Esophagus muscularis mucosa (tissue), 4 donors: Measurements from ENCODE around the gene ACAD11. TPM values are rescaled to one million over a fixed set of nuclear protein-coding genes. Genes with fewer than 3 reads are reported as not detected.

Experiments used
- DNase-seq: peaks from one replicate; pipeline ENCODE4 v3.0.0-alpha.2; 2017; ENCODE audit errors: extremely low spot score
- H3K27ac ChIP-seq, 4 donors: fragments of 200-600 bp; sonication (generic); replicated peaks in 1 of 4; 1 replicate in 3 of 4; 2 replicates in 1 of 4; pipeline ENCODE4 v1.5.1; 2016 to 2019; ENCODE audit warnings: mild to moderate bottlenecking in 1 of 4
- H3K27me3 ChIP-seq, 4 donors: fragments of 200-600 bp; sonication (generic); one replicate each; pipeline versions ENCODE4 v1.5.1 to v1.6.0; 2016 to 2019
- H3K36me3 ChIP-seq, 4 donors: fragments of 200-600 bp; sonication (generic); one replicate each; pipeline ENCODE4 v1.5.1; 2016 to 2019
- H3K4me1 ChIP-seq, 4 donors: fragments of 200-600 bp; sonication (generic); one replicate each; pipeline ENCODE4 v1.5.1; 2016 to 2019
- H3K4me3 ChIP-seq, 4 donors: fragments of 200-600 bp; sonication (generic); 1 replicate in 2 of 4; 2 replicates in 2 of 4; pipeline ENCODE4 v1.5.1; 2016 to 2019; ENCODE audit warnings: mild to moderate bottlenecking in 4 of 4, moderate library complexity in 1 of 4
- H3K9me3 ChIP-seq, 4 donors: fragments of 200-600 bp; sonication (generic); 1 replicate in 3 of 4; 2 replicates in 1 of 4; pipeline ENCODE4 v1.5.1; 2016 to 2019
- EP300 ChIP-seq: sonication (generic); formaldehyde crosslinking; IDR thresholded peaks from one replicate; pipeline ENCODE4 v1.6.1; 2017; ENCODE audit warnings: antibody characterized with exemption
- POLR2A ChIP-seq: fragments of 450-650 bp; IDR thresholded peaks from one replicate; pipeline ENCODE4 v1.6.1; 2017; ENCODE audit warnings: antibody characterized with exemption, moderate library complexity, mild to moderate bottlenecking, low read depth
- POLR2AphosphoS5 ChIP-seq, 2 donors: sonication (generic); formaldehyde crosslinking; IDR thresholded peaks; one replicate each; pipeline ENCODE4 v1.6.1; 2017; ENCODE audit warnings: antibody characterized with exemption in 2 of 2
- WGBS: methylation state at CpG from one replicate; pipeline ENCODE4 v1.1.5; 2018; 5-methylcytosine and 5-hydroxymethylcytosine counted together
- intact Hi-C: fragments of 100-400 bp; cut with DNase I; formaldehyde crosslinking; loops from one replicate; pipeline ENCODE4 v1.15.1; 2023
- total RNA-seq, 4 donors: library from RNA; depleted of rRNA; stranded (reverse); fragments of >200 nt; gene quantifications; one replicate each; pipeline versions ENCODE4 v1.1.0 to v1.2.1, GENCODE V29; 2016
- TF ChIP-seq, protein P1 (sequence below), 3 experiments: fragments of 200-600 bp in 2 of 3; fragments of 450-650 bp in 1 of 3; sonication (generic) in 2 of 3; IDR thresholded peaks; one replicate each; pipeline ENCODE4 v1.5.1; 2017 to 2019; ENCODE audit warnings: antibody characterized with exemption in 3 of 3, mild to moderate bottlenecking in 2 of 3, moderate library complexity in 1 of 3

ACAD11 gene
- total RNA-seq, 4 donors from 2014 or later = 14.1 to 26.6 (median 17.2) TPM

DNA sequence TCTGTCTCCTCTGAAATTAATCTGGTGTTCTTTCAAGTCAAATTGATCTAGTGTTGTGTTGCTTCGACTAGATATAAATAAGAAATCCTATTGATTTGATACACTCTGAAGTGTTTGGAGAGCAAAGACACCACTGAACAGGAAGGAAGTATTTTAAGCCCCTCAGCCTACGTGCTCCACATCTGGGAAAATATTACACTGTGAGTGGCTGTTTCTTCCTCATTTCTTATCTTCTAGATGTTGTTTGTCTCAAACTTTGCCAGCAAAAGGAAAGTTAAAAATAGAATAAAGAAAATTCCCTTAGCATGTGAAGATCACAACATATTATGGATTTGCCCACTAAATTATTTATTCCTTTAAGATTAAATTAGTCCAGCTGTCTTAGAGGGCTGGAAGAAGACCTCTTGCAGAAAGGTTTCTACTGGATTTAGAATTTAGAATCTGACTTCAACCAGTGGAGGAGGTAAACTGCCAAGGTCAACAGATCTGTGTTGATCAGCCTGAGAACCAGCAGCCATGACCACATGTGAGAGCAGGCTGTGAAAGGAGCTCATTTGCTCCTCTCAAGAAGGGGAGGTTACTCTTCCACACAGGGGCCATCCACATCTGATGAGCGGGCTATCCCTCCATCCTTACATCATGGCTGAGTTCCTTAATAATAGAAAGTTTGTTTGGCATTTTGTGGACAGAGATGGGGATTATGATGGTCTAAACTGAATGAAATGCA lies 108.9 kb downstream of the ACAD11 start:
- Histone ChIP-seq H3K9me3 (no peaks in the 10 kb centered on the region), H3K4me3 (no peak overlapping the region), H3K4me1 (peaks cover 6 to 14% (median 12%) of the 10 kb centered on the region in 4 donors), H3K27ac (no peak overlapping the region), H3K36me3 (no peaks in the 10 kb centered on the region), H3K27me3 (no peaks in the 10 kb centered on the region)
- WGBS = 80% methylated on average over 3 of the region's 3 CpGs
- TF ChIP-seq POLR2AphosphoS5 (IDR thresholded peaks at IDR 0.05) = no peak
- TF ChIP-seq, protein P1, sequence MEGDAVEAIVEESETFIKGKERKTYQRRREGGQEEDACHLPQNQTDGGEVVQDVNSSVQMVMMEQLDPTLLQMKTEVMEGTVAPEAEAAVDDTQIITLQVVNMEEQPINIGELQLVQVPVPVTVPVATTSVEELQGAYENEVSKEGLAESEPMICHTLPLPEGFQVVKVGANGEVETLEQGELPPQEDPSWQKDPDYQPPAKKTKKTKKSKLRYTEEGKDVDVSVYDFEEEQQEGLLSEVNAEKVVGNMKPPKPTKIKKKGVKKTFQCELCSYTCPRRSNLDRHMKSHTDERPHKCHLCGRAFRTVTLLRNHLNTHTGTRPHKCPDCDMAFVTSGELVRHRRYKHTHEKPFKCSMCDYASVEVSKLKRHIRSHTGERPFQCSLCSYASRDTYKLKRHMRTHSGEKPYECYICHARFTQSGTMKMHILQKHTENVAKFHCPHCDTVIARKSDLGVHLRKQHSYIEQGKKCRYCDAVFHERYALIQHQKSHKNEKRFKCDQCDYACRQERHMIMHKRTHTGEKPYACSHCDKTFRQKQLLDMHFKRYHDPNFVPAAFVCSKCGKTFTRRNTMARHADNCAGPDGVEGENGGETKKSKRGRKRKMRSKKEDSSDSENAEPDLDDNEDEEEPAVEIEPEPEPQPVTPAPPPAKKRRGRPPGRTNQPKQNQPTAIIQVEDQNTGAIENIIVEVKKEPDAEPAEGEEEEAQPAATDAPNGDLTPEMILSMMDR (IDR thresholded peaks at IDR 0.05) = no peak
- TF ChIP-seq POLR2A = no peak
- no peak for TF ChIP-seq EP300
- intact Hi-C loops = no loop called here
- DNase-seq = no peak

- intact Hi-C loops = no loop called here
- Histone ChIP-seq H3K4me1 (peaks cover 6 to 14% (median 12%) of the 10 kb centered on the region in 4 donors), H3K4me3 (no peak overlapping the region), H3K9me3 (no peaks in the 10 kb centered on the region), H3K36me3 (no peaks in the 10 kb centered on the region), H3K27ac (no peak overlapping the region), H3K27me3 (no peaks in the 10 kb centered on the region)
- TF ChIP-seq EP300 = no peak
- TF ChIP-seq POLR2A = no peak
- TF ChIP-seq POLR2AphosphoS5 (IDR thresholded peaks at IDR 0.05) = no peak
- TF ChIP-seq, protein P1 (IDR thresholded peaks at IDR 0.05) = no peak
- DNase-seq = no peak
Measured at GRCh38 chr3:132549890-132550578, 109.6 kb downstream of the ACAD11 start.

DNA sequence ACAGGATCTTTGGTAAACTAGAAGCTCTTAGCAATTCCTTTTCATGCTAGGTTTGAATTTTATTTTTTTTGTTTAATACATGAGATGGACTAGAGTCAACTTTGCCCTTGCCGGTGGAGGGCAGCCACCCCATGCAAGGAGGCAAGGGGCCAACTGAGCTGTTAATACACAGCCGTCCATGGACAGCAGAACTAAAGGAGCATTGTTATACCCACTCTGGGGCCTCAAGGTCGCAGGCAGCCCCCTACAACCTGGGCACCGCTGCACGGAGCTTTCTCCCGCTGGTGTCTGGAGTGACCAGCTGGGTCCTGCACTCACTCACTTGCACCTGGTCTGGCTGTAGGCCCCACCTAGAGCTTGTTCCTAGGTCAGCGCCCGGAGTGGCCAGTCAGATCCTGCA lies 110.4 kb downstream of the ACAD11 start:
- DNase-seq = no peak
- Histone ChIP-seq H3K4me1 (peaks cover 6 to 14% (median 12%) of the 10 kb centered on the region in 4 donors), H3K27me3 (no peaks in the 10 kb centered on the region), H3K4me3 (no peak overlapping the region), H3K9me3 (no peaks in the 10 kb centered on the region), H3K27ac (no peak overlapping the region), H3K36me3 (no peaks in the 10 kb centered on the region)
- intact Hi-C loops = no loop called here
- WGBS = 80% methylated on average over 4 of the region's 8 CpGs
- TF ChIP-seq, protein P1 (IDR thresholded peaks at IDR 0.05) = no peak
- no peak for TF ChIP-seq POLR2A
- no peak for TF ChIP-seq EP300
- TF ChIP-seq POLR2AphosphoS5 (IDR thresholded peaks at IDR 0.05) = no peak

- peaks cover 4 to 19% (median 10%) of the 10 kb centered on the region in 4 donors for H3K36me3 ChIP-seq
- H3K4me3 ChIP-seq = no peak overlapping the region
- peaks cover 6 to 12% (median 7%) of the 10 kb centered on the region in 4 donors for H3K4me1 ChIP-seq
- no peaks in the 10 kb centered on the region for H3K9me3 ChIP-seq
- no peak overlapping the region for H3K27ac ChIP-seq
- WGBS = 62% methylated on average over 3 of the region's 3 CpGs
- no peaks in the 10 kb centered on the region for H3K27me3 ChIP-seq
- no peak for DNase-seq
- intact Hi-C loops = no loop called here
- TF ChIP-seq EP300 = no peak
- TF ChIP-seq POLR2A = no peak
- no peak for TF ChIP-seq POLR2AphosphoS5 (IDR thresholded peaks at IDR 0.05)
- TF ChIP-seq, protein P1 (IDR thresholded peaks at IDR 0.05) = no peak
Measured at GRCh38 chr3:132545471-132545870, 114.1 kb downstream of the ACAD11 start.
